Effector CD4-positive, alpha-beta T cell (primary cell): Measurements from ENCODE around the gene PHF19.

Experiments used
- DNase-seq: peaks from one replicate; pipeline ENCODE4 v3.0.0-alpha.2; 2020

Gene PHF19

DNA sequence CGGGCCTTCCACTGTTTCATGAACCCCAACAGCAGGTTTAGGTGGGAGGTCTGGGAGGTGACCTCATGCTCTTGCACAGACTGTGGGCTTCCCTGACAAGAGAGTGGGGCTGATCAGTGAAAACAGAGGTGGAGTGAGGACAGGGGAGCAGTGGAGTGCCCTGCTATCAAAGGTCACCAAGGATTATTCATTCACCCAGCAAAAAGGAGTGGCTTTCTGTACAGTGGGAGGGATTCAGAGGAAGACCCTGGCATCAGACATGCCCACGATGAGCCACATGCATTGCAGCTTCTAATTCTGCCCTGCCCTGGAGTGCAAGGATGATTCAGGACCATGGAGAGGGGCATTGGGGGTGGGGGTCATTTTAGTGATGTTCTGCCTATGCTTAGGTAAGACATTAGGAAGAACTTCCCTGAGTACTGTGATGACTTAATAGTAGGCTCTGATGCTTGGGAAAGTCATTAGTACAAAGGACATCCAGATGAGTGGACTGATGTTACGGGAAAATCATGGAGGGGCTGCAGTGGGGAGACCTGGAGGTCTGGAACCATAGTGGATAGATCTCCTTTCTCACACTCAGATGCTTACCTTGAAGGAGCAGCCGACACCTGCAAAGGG lies 36.8 kb upstream of the PHF19 start:
- DNase-seq = no peak

DNA sequence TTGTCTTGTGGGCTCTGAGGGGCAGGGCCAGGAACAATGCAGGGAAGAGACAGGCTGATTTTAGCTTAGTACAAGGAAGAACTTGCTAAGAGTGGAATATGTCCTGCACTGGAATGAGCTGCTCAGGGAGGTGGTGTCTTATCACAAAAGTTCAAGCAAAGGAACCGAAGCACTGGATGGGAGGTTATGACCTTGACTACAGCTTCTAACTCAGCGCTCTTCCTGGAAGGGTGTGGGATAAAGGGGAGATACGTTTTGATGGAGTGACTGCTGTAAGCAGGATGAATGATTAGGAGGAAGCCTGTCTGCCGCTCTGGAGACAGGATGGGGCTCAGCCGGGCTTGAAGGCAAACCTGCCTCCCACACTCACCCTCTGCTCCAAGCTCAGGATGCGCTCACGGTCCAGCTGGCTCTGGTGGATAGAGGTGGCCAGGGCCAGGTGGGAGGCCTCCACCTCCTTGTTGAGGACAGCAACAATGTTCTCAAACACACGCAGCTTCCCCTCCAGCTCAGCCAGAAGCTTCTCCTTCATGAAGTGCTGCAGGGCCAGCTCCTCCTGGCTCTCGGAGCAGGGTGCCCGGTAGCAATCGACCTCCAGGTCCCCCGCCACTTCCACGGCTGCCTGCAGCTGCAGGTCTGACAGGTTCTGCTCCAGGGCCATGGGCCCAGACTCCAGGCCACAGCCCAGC lies 36.1 kb upstream of the PHF19 start:
- no peak for DNase-seq

DNA sequence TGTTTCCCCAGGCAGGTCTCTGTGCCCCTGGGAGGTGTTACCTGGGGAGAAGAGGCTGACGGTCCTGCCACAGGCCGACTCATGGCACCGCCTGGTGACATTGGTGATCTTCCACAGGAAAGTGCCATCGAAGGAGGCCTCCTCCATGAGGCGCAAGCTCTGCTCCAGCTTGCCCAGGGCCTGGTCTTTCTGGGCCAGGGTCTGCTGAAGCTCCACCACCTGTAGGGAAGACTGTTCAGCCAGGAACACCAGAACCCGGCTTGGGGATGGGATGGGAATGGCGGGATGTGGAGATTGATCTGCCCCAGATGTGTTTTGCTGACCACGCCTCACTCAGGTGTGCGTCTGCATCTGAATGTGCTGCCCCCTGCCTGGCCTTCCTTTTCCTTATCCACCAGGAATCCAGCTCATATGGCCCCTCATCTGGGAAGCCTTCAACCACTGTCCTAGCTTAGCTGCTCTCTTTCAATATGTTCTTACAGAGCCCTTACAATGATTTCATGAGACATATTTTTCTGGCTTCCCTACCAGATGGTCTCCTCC lies 34.4 kb upstream of the PHF19 start:
- no peak for DNase-seq

DNA sequence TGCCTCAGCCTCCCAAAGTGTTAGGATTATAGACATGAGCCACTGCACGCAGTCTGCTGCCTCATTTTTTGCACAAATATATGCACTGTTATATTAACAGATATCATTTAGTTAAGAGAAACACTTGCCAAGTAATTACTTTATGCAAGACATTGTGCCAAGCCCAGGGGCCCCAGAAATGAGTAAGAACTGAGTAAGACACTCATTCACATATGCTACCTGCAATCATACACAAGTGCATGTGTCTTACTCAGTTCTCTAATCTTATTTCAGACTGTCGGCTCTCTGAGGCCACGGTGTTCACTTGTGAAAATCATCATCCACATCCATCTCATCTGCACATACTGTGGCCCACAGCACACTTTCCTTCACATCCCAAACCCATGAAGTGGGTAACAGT lies 33.7 kb upstream of the PHF19 start:
- no peak for DNase-seq

DNA sequence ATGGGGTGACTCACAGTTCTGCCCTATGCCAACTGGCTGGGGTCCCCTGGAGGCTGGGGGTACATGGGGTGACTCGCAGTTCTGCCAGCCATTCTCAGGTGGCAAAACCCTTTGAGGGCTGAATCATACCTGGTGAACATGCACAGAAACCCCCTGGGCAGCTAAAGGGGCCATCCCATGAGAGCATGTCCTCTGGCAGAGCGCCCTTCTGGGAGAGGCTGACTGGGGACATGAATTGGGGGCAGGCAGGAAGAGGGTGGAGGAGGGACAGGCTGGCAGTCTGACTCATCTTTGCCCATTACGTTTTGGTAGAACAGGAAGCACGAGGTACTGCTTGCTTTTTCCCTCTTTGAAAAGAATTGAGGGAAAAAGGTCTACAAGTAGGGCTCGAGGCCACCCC lies 32.9 kb upstream of the PHF19 start:
- DNase-seq = peak; percentile 57

DNA sequence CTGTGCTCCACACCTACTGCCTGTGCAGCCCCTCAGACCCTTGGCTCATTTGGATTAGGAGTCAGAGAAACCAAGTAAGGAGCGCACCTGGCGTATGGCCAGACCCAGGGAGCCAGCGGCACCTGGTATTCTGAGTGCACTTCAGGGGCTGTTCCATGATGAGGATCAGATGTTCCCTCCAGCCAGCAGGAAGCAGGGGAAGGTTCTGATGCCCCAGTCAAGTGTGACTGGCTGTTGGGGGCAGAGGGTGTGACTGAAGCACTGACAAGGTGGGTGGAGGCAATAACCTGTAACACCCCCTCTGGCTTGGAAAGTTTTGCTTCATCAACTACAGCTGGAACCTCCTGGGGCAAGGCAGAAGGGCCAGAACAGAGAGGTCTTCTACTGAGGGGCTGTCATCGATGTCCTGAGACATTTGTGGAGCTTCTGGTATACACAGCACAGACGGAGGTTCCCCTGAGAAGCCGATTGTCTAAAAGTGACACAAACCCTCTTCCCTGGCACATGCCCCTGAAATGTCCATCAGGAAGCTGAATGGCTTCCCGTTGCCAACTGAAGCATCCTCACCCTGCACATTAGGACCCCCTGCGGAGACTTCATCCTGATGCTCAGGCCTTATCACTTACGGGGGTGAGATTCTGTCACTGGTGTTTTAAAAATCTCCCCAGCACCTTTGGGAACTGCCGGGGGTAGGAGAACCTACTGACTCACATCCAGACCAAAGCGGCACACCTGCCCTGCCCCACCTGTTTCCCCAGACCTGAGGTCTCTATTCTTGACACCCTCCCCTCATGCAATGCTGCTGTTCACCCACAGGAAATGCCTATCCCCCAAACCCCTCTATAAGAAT lies 28.6 kb upstream of the PHF19 start:
- DNase-seq = no peak

DNA sequence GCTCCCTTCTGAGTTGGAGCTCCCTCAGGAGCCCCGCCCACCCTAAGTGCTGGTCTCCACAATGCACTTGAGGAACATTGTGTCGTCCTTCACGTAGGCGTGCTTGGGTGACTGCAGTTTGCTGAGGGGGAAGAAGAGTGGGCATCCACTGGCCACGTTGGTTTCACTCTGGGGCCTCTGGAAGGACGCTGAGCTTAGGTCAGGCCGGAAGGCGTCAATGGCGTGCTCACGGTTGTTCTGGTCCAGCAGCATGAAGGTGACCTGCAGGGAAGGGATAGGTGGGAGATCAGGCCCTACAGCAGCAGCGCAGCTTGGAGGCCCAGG lies 28.0 kb upstream of the PHF19 start:
- DNase-seq = no peak

DNA sequence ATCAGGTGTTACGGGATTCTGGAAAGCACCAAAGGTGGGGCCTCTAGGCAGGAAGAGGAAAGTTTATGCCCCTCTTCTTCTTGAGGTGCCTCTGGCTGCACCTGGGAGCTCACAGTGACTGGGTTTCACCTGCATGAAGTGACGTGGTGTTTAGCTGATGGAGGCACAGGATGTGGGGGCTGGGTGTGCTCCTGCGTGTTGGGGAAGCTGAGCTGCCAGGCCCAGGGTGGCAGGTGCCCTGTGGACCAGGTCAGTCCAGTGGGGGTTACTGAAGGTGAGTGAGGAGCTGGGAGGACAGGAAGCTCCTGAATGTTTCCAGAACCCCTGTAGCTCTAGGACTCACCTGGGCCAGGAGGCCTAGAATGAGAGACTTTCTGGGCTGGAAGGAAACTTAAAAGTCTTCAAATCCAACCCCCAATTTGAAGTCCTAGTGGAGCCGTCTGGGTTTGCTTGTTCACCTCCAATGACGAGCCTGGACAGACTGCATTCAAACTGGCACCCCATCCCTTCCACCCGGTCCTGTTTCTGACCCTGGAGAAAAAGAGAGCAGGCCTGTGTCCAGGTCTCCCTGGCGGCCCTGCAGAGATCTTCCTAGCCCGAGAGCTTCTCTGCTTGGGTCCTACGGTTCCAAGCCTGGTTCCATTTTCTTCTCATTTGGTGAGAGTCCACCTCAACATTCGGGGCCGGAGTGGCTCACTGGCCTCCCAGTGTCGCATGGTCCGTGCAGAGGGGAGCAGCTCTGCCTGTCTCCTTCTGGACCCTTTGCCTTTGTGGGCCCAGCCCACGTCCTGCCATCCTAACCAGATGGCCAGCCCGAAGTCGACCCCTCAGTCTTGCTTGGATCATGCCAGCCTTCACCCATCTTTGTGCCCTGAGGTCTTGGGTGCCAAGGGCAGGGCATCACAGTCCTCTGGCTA lies 27.3 kb upstream of the PHF19 start:
- peak; percentile 66 for DNase-seq

DNA sequence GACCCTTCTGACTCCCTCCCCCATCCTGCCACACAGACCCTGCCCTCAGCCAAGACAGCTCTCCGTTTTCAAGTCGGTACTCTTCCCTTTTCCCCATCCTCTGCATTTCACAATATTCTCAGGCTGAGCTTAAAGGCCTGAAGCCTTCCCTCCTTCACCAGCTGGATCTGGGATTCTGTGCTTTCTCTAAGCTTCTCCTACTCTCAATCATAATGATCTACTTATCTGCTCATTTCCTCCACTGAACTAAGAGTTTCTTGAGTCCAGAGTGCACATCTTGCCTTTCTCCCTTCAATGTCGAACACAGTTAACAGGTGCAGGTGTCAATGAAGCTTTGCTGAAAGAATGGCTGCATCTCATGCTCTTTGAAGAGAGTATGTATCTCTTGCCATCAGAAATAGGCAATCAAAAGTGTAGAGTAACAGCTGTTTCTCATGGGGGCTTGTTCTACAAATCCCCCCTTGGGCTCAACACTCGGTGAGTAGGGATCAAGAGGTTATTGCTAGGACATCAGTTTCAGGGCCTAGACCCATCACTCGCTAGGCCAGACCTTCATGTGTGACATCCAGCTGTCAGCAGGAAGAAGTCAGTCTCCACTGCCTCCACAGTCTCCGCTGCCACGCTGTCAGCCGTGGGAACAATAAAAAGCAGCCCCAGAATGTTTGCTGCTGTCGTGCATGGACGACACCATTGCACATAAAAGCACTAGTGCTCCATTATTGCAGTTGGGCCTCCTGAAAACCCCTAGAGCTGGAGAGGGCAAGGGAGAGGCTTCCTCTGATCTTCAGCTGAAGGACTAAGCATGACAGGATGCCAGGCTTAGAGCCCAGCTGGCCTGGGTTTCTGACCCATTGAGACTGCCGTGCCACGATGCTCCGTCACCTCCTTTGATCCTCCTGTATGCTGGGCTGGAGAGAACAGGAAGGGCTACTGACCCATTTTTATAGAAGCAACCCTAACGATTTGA lies 25.9 kb upstream of the PHF19 start:
- DNase-seq = no peak

DNA sequence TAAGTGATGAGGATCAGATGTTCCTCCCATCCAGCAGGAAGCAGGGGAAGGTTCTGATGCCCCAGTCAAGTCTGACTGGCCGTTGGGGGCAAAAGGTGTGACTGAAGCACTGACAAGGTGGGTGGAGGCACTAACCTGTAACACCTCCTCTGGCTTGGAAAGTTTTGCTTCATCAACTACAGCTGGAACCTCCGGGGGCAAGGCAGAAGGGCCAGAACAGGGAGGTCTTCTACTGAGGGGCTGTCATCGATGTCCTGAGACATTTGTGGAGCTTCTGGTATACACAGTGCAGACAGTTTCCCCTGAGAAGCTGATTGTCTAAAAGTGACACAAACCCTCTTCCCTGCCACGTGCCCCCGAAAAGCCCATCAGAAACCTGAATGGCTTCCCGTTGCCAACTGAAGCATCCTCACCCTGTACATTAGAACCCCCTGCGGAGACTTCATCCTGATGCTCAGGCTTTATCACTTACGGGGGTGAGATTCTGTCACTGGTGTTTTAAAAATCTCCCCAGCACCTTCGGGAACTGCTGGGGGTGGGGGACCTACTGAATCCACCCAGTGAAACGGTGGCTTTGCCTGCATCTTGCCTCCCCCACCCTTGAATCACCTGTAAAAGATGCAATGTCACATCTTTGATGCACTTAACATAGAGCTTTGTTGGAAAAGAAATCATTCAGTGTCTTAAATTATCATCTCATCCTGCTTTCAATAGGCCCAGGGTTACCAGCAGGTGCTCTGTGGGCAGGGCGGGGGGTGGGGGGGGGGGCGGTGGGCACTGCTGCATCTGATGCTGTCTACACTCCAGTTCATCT lies 25.0 kb upstream of the PHF19 start:
- DNase-seq = no peak

DNA sequence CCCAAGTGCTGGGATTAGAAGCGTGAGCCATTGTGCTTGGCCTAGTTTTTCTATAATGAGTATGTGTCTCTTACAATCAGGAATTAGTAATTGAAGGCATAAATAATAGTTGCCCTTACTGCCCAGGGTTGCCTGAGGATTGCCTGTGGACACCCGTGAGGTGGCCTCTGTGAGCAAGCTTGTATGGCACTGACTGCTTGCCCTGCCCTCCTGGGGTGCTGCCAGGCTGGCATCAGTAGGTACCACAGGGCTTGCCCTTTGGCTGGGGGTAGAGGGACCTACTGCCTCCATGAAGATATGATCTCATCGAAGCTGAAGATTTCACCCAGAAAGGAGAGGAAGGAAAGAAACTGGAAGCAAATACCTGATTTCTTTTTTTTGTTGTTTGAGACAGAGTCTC lies 23.8 kb upstream of the PHF19 start:
- DNase-seq = no peak

DNA sequence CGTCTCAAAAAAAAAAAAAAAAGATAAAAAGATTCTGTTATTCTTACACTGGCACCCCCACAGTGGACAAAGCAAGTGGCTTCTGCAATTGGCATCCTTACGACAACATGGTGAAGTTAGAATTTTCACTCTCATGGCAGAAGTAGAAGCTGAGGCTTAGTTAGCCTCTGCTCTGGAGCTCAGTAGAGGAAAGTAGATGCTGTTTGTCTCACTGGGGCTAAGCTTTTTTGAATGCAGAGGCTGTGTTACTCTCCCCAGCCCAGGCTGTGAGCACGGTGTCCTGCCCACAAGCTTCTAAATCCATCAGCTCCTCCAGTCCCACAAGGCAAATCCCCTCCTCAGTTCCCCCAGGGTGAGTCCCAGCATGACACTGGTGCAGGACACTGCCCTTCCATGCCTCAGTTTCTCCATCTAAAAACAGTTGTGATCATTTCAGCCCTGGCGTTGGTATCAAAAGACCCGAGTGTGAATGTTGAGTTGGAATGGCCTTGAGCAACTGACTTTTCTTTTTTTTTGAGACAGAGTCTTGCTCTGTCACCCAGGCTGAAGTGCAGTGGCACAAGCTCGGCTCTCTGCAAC lies 22.6 kb upstream of the PHF19 start:
- no peak for DNase-seq

DNA sequence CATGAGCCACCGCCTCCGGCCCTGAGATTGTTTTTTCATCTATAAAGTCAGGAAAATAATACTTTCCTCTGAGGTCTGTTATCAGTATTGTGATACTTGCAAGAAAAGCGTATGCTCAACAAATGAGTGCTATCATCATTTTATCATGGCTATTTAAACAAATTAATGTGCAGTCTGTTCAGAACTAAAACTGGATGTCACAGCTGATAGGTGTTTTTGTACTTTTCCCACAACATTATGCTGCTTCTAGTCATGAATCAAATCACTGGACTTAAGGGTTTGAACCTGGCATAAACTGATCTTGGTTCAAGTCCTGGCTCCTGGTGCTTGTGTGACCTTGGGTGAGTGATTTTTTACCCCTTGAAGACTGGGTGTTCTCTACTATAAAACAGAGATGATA lies 21.4 kb upstream of the PHF19 start:
- no peak for DNase-seq

DNA sequence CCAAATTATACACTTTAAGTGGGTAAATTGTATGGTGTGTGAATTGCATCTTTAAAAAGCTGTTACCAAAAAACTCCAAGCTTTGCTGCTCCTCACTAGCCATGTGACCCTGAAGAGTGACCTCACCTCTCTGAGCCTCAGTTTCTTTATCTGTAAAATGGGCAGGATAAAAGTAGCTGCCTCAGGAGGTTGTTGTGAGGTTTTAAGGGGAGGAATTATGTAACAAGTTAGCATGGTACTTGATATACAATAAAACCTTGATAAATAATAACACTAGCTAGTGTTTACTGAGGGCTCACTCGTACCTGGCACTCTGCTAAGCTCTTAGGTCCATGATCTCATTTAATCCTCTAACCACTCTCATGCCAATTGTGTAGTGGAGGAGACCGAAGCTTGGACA lies 19.0 kb upstream of the PHF19 start:
- no peak for DNase-seq

DNA sequence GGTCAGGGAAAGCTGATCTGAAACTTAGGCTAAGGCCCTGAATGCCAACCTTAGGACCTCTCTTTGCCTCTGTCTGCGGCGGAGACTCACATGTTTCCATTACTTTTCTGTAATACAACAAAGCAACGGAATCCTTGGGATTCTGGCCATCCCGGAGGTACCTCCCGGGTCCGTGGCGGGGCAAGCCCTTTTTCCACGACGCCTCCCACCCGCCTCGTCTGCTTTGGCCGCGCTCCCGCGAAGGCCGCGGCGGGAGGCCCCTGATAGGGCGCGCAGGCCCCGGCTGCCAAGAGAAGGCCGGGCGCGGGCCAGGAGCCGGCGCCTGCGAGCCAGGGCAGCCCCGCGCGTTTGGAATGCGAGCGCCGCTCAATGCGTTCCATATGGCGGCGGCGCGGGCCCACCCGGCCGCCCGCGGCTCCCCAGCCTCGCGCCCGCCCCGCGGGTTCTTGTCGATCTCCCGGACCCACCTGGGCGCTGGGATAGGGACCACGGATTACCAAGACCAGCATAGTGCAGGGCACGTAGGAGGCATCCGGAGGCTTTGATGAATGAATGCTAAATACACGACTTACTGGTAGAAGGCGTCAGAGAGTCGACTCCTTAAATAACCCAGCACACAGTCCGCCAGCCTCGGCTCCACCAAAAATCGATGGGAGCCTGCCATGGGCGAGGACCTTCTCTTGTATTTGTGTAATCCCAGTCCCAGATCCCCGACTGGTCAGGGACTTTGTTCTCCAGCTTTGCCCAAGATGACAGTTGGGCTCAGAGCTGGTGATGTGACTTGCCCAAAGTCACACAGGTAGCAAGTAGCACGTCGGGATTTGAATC lies 17.5 kb upstream of the PHF19 start:
- no peak for DNase-seq

DNA sequence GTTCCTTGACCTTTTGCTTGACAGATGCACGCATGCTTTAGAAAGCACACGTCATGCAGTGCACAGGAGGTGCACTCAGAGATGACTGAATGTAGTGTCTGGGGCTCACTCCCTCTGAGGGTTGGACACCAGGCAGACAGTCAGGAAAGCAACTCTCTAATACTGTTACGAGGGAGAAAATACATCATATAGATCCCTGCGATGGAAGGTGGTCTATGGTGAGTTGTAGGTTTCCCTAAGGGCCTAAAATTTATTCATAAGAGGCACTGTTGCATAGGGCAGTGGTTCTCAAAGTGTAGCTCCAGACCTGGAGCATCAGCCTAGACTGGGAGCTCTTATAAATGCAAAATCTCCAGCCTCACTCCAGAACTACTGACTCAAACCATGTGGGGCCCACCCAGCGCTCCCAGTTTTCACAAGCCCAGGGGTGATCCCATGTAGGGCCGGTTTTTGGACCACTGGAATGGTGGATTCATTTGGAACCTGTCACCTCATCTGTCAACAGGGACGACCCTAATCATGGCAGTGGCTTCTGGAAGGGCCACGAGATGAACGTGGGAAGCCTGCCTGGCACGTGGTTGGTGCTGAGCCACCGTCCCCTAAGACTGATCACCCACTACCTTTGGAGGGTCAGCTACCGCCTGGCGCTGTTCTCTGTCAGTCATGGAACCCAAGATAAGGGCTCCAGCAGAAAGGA lies 16.8 kb upstream of the PHF19 start:
- no peak for DNase-seq

DNA sequence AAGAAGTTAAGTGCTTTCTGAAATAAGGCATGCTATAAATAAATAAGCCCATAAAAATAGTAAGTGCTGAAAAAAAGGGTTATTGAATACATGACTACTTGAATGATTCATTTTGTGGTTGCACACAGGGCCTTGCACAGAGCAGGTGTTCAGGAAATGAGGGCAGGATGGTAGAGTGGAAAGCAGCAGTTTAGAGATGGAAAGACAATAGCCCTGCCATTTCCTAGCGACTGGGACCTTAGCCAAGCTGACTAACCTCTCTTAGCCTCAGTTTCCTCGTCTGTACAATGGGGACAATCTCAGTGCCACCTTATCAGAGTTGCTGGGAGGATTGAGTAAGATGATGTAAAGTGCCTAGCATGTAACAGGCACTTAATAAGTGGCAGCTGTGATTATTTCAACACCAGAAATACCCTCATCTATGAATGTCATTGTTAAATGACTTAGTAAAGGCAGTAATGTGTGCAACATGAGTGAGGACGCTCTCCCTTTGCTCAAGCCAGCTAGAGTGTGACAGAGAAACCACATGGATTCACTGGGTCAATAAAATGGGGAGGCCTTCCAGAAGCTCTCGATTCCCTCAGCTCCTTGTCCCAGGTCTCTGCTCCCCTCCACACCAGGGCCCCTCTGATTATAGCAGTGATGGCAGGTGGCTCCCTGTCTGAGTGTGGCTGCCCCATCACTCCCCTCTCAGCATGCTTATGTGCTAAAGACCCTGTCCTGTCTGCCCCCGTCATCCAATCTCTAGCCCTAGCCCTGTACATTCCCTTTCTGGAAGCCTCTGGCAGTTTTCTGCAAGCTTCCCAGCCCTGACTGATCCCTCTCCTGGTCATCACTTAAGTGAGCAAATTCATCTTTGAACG lies 16.0 kb upstream of the PHF19 start:
- peak; percentile 64 for DNase-seq
